AG08395 (cell line): ENCODE measurements around the gene RPRD1A.
"Not testable (repeated sequence)": the region's sequence is repeated elsewhere in the genome, so short reads cannot be mapped to it uniquely, and the experiment has no call there.

ENCODE experiments used
- DNase-seq: peaks from one replicate; pipeline ENCODE4 v3.0.0; 2012; ENCODE audit warnings: mixed read lengths, low spot score

RPRD1A gene

DNA sequence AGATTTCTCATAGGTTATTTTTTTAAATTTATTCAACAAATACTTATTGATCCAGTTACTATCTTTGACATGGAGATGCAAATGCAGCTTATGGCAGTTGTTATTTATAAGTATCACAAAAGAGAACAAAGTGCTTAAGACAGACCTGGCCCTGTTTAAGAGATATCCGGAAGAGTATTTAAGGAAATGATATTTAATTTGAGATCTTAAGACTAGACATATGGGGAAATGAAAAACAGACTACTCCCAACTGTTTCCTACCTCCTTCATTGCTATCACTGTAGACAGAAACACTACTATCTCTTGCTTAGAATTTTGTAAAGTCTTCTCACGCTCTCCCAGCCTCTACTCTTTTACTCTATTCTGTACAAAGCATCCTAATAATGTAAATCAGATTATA, 36.0 kb downstream of the RPRD1A start:
- no peak for DNase-seq

GRCh38 chr18:36028859-36029258, 38.5 kb downstream of the RPRD1A start:
- no peak for DNase-seq

- no peak for DNase-seq
Measured at GRCh38 chr18:36025025-36025424, 42.3 kb downstream of the RPRD1A start.

DNA sequence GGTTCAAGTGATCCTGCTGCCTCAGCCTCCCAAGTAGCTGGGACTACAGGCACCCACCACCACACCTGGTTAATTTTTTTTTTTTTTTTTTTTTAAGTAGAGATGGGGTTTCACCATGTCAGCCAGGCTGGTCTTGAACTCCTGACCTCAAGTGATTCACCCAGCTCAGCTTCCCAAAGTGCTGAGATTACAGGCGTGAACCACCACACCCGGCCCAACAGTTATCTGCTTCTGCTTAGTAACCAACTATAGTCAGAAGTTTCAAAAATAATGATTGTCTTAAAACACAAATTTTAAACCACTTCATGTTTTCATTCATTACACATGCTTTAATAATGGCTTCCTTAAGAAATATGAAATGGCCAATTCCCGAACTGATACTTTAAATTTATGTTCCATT, 43.1 kb downstream of the RPRD1A start:
- not testable (repeated sequence) for DNase-seq

- no peak for DNase-seq
Measured at GRCh38 chr18:36023336-36023735, 44.0 kb downstream of the RPRD1A start.

DNA sequence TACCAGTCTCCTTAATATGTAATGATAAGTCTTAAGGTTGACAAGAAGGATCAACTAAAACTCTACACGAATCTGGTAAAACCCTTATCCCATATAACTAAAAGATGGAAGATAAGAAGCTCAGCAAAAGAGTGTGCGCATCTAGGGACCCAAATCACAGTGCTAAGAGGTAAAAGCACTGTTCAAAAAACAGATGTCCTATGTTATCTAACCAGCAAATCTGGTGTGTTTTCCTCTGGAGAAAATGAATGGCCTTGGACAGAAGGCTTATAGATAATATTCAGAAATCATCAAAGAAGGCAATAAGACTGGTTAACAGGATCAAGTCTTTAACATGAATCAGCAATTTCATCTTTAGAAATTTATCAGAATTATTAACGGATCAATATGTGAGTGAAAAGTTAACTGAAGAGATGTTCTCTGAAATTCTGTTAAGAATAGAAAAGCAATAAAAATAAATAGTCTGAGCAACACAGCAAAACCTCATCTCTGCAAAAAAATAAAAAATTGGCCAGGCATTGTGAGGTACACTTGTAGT, 47.1 kb downstream of the RPRD1A start:
- no peak for DNase-seq

DNA sequence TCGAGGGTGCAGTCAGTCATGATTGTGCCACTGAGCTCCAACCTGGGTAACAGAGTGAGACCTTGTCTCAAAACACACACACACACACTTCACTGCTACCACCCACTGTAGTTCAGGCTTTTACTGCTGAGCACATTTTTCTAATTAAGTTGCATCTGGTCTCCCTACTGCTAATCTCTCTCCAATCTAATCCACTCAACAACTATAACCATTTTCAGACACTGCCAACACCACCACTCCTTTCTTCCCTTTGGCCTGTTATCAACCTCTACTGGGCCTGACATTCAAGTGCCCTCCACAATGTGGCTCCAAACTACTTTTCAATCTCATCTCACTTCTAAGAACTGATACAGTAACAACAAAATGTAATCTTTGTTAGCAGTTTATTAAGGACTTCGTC, 50.1 kb downstream of the RPRD1A start:
- no peak for DNase-seq

DNA sequence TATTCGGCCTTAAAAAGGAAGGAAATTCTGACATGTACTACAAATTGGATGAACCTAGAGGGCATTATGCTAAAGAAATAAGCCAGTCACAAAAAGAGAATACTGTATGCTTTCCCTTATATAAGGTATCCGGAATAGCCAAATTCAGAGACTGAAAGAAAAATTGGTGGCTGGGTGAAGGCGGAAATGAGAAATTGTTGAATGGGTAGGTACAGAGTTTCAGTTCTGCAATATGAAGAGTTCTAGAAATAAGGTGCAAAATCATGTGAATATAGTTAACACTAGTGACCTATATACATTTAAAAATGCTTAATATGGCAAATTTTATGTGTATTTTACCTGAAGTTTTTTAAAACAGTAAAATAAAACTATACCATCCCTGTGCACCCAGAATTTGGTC, 51.7 kb downstream of the RPRD1A start:
- DNase-seq, result no peak

- DNase-seq, result no peak
Measured at GRCh38 chr18:36012891-36013290, 54.5 kb downstream of the RPRD1A start.

GRCh38 chr18:36009214-36009613, 58.1 kb downstream of the RPRD1A start:
- DNase-seq, result no peak

- DNase-seq, result no peak
Measured at GRCh38 chr18:36006997-36007396, 60.4 kb downstream of the RPRD1A start.

DNA sequence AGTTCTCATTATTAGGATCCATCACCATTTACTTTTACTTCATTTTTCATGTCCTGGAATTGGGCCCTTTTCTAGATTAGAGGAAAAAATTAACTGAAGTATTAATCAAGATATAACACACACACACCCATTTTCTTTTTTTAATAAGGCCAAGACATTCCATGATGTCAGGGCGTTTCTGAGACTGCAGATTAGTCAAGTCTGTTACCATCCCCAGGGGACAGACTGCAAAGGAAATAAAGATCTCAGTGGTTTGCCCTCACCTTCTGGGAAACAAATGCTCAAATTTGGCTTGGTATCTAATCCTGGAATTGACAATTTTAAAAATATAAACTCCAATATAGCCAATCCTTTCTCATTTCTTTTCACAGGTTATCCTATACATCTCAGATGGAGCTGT, 67.4 kb downstream of the RPRD1A start:
- DNase-seq, result no peak

- no peak for DNase-seq
Measured at GRCh38 chr18:35998967-35999366, 68.4 kb downstream of the RPRD1A start.

- DNase-seq, result no peak
Measured at GRCh38 chr18:35993013-35993412, 74.3 kb downstream of the RPRD1A start.

DNA sequence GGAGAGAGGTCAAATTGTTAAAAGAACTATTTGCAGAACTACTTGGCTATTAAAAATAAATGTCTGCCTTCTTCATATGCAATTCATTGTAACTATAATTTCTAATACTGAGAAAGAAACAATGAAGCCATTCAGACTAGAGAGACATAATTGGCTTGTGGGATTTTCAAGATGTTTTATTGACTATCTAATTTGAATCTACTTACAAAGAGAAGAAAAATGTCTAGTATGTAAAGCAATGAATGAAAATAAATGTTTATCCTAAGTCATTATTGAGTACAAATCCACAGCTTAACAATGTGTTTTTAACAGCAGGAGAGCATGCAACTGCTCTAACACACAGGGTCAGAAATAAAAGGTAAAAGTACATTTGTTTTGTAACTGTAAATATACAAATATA, 75.7 kb downstream of the RPRD1A start:
- DNase-seq, result no peak

DNA sequence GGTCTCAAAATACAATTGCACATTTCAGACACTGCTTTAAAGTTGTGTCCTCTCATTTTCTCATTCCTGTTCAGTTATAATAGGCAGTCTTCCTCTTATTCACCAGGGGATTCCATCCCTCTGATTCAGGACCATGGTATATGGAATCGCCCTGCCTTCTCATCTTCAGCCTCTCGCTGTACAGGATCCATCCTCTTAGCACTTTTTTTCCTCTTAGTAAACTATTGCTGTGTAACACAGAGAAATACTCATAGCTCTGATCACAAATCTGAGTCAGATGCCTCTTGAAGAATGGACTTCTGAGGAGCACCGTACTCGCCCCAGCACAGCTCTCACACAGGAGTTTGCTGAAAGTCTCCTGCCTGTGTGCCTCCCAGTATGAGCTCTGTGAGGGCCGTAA, 83.5 kb downstream of the RPRD1A start:
- DNase-seq, result peak; percentile 74

DNA sequence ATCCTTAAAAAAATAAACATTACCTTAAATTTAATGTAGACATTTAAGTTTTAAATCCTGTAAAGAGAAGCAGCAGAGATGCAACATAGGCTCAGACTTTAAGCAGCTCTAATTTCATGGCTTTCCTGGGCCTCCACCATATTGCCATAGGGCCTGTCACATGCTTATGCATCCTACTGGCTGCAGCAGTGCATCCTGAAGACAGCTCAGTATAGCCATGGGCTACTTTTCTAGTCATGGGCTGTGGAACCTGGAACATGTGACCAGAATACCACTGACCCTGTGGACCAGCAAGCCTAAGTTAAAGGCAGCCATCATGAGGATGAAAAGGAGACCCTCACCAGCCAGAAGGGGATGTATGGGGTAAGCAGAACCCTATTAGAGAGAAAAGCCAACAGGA, 84.2 kb downstream of the RPRD1A start:
- no peak for DNase-seq

GRCh38 chr18:35982409-35983114, 84.8 kb downstream of the RPRD1A start:
- peak; percentile 4 for DNase-seq

GRCh38 chr18:35979112-35979511, 88.2 kb downstream of the RPRD1A start:
- DNase-seq, result no peak

GRCh38 chr18:35974181-35974580, 93.2 kb downstream of the RPRD1A start:
- no peak for DNase-seq

DNA sequence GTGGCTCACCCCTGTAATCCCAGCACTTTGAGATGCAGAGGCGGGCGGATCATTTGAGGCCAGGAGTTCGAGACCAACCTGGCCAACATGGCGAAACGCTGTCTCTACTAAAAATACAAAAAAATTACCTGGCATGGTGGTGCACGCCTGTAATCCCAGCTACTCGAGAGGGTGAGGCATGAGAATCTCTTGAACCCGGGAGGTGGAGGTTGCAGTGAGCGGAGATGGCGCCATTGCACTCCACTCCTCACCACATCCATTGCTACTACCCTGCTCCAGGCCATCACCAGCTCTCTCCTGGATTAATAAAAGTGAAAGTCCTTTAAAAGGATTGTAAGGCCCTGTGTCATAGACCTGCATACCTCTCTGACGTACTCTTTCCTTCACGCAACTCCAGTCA, 93.7 kb downstream of the RPRD1A start:
- no peak for DNase-seq

GRCh38 chr18:35972197-35973000, 95.0 kb downstream of the RPRD1A start, which contains the start of gene RMP24:
RMP24 (plus strand) TSS chr18:35972679.
- DNase-seq, result peak; percentile 96

DNA sequence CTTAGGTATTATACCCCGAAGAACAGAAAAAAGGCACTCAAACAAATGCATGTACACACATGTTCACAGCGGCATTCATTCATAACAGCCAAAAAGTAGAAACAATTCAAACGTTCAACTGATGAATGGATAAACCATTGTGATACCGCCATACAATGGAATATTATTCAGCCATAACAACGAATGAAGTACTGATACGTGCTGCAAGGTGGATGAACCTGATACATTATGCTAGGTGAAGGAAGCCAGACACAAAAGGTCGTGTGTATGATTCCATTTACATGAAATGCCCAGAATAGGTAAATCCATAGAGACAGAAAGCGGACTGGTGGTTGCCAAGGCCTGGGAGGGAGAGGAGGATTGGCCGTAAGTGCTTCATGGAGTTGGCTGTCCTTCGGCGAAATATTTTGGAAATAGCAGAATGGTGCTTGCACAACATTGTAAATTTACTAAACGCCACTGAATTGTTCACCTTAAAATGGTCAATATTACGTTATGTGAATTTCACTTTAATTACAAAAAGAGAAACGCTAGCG, 95.6 kb downstream of the RPRD1A start:
- no peak for DNase-seq
